Measurements from ENCODE around the gene SP2. TPM values are rescaled to one million over a fixed set of nuclear protein-coding genes. Genes with fewer than 3 reads are reported as not detected.

The SP2 gene
- total RNA-seq, 2 donors from 2014 or later = 18.1 to 21.6 TPM

GRCh38 chr17:47872019-47872650 lies 23.9 kb upstream of the SP2 start:
- no peaks in the 10 kb centered on the region for H3K27me3 ChIP-seq
- no peaks in the 10 kb centered on the region for H3K36me3 ChIP-seq
- intact Hi-C loops (cut with DNase I) = no loop called here
- TF ChIP-seq CTCF (IDR thresholded peaks at IDR 0.05) = no peak
- no peak overlapping the region for H3K9ac ChIP-seq (ENCODE audit: low read depth in 2 of 2, low read length in 2 of 2)
- no peaks in the 10 kb centered on the region for H3K9me3 ChIP-seq
- no peak overlapping the region for H3K4me3 ChIP-seq
- no peaks in the 10 kb centered on the region for H3K4me1 ChIP-seq
- no peak overlapping the region for H3K27ac ChIP-seq
- no peak for DNase-seq

- no peak for TF ChIP-seq CTCF (IDR thresholded peaks at IDR 0.05)
- intact Hi-C loops (cut with DNase I) = no loop called here
- Histone ChIP-seq H3K9me3 (no peaks in the 10 kb centered on the region), H3K4me1 (no peaks in the 10 kb centered on the region), H3K4me3 (no peak overlapping the region), H3K9ac (ENCODE audit: low read depth in 2 of 2, low read length in 2 of 2) (no peak overlapping the region), H3K36me3 (no peaks in the 10 kb centered on the region), H3K27ac (no peak overlapping the region), H3K27me3 (no peaks in the 10 kb centered on the region)
- no peak for DNase-seq
Observed at GRCh38 chr17:47872651-47873161, 23.3 kb upstream of the SP2 start.

- H3K27me3 ChIP-seq = no peaks in the 10 kb centered on the region
- no peak for TF ChIP-seq CTCF (IDR thresholded peaks at IDR 0.05)
- no peak for DNase-seq
Observed at GRCh38 chr17:47873200-47874090, 22.6 kb upstream of the SP2 start.

GRCh38 chr17:47875011-47875985 lies 20.7 kb upstream of the SP2 start:
- Histone ChIP-seq H3K27me3 (no peaks in the 10 kb centered on the region), H3K27ac (no peak overlapping the region), H3K4me3 (no peak overlapping the region), H3K9me3 (no peaks in the 10 kb centered on the region), H3K4me1 (no peaks in the 10 kb centered on the region), H3K36me3 (no peaks in the 10 kb centered on the region), H3K9ac (ENCODE audit: low read depth in 2 of 2, low read length in 2 of 2) (no peak overlapping the region)
- TF ChIP-seq CTCF (IDR thresholded peaks at IDR 0.05) = no peak
- no peak for DNase-seq
- intact Hi-C loops (cut with DNase I) = no loop called here

More at GRCh38 chr17:47873200-47874090, 22.6 kb upstream of the SP2 start:
- no peak overlapping the region for H3K4me3 ChIP-seq
- intact Hi-C loops (cut with DNase I) = no loop called here
- H3K9ac ChIP-seq (ENCODE audit: low read depth in 2 of 2, low read length in 2 of 2) = no peak overlapping the region
- H3K9me3 ChIP-seq = no peaks in the 10 kb centered on the region
- H3K4me1 ChIP-seq = no peaks in the 10 kb centered on the region
- no peaks in the 10 kb centered on the region for H3K36me3 ChIP-seq
- H3K27ac ChIP-seq = no peak overlapping the region
